ENCODE measurements around the gene SLN. TPM values are rescaled to one million over a fixed set of nuclear protein-coding genes. Genes with fewer than 3 reads are reported as not detected.

Gene SLN
- total RNA-seq, 4 donors from 2014 or later = 2.1 to 2.8 TPM; not detected in 2

DNA sequence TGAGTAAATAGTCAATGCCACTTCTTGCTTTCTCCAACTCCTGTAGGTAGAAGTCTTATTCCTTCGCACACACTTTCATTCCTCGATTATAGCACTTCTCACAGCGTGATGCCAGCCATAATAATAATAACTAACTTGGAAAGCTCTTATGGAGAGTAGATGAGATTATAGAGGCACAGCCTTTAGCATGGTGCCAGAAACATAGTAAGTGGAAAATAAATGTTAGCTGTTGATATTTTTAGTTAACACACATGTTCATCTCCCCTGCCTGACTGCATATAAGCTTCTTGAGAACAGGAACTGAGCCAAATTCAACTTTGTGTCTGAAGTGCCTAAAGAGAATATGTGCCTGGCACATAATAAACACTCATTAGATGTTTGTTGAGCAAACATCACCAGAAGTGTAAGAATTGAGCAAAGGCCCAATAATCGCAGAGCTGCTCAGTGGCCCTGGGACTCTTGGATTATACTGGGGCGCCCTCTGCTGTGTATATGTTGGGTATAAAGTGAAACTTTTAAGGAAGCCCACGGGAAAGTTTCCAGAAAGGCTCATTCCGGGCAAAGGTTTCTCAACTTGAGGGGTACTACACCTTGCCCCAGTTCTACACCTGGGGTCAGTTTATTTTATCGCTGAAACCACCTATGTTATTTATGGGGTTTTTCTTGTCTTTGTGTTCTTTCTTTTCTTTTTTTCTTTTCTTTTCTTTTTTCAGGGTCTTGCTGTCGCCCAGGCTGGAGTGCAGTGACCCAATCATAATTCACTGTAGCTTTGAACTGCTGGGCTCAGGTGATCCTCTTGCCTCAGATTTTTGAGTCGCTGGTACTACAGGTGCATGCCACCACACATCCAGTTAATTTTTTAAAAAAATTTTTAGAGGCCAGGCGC, 22.3 kb downstream of the SLN start:
- H3K4me3 ChIP-seq (ENCODE audit: low read depth, poor library complexity, severe bottlenecking) = no peak overlapping the region
- intact Hi-C loops (cut with DNase I; ENCODE audit: low total_unique reads) = no loop called here
- peak in 1 of 2 donors; percentile 62 for DNase-seq (ENCODE audit: low spot score in 2 of 2)
- 45 to 46% methylated on average over 11 of the region's 11 CpGs for WGBS, 2 donors
- TF ChIP-seq POLR2A (IDR thresholded peaks at IDR 0.05) = no peak
- TF ChIP-seq, protein P1, sequence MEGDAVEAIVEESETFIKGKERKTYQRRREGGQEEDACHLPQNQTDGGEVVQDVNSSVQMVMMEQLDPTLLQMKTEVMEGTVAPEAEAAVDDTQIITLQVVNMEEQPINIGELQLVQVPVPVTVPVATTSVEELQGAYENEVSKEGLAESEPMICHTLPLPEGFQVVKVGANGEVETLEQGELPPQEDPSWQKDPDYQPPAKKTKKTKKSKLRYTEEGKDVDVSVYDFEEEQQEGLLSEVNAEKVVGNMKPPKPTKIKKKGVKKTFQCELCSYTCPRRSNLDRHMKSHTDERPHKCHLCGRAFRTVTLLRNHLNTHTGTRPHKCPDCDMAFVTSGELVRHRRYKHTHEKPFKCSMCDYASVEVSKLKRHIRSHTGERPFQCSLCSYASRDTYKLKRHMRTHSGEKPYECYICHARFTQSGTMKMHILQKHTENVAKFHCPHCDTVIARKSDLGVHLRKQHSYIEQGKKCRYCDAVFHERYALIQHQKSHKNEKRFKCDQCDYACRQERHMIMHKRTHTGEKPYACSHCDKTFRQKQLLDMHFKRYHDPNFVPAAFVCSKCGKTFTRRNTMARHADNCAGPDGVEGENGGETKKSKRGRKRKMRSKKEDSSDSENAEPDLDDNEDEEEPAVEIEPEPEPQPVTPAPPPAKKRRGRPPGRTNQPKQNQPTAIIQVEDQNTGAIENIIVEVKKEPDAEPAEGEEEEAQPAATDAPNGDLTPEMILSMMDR (IDR thresholded peaks at IDR 0.05) = no peak

DNA sequence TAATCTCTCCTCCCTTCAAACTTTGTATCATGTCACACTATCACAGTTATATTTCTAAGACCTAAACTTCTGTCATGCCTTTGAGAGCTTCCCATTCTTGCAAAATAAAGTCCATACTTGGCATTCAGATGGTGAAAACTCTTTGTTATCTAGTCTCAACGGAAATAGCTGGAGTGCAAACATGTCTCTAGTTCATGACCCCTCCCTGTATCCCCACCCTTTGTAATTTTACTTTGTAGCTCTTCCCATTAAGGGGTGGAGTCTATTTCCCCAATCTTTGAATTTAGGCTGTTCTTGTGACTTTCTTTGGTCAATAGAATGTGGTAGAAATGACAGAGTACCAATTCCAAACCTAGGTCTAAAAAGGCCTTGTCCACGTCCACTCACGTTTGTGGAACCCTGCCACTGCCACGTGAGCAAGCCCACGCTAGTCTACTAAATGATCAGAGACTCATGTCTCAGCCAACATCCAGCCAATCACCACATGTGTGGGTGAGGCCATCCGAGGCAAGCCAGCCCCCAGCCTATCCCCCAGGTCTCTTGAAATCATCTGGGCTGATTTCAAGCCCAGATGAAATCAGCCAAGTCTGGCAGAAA, 23.4 kb downstream of the SLN start:
- TF ChIP-seq, protein P1 (IDR thresholded peaks at IDR 0.05) = no peak
- TF ChIP-seq POLR2A (IDR thresholded peaks at IDR 0.05) = no peak
- 54 to 66% methylated on average over 6 of the region's 6 CpGs for WGBS, 2 donors
- no peak overlapping the region for H3K4me3 ChIP-seq (ENCODE audit: low read depth, poor library complexity, severe bottlenecking)
- DNase-seq (ENCODE audit: low spot score in 2 of 2) = no peak
- intact Hi-C loops (cut with DNase I; ENCODE audit: low total_unique reads) = no loop called here

GRCh38 chr11:107683807-107684206, 28.0 kb downstream of the SLN start:
- no peak overlapping the region for H3K4me3 ChIP-seq (ENCODE audit: low read depth, poor library complexity, severe bottlenecking)
- 89 to 98% methylated on average over 2 of the region's 2 CpGs for WGBS, 2 donors
- no peak for TF ChIP-seq POLR2A (IDR thresholded peaks at IDR 0.05)
- TF ChIP-seq, protein P1 (IDR thresholded peaks at IDR 0.05) = no peak
- intact Hi-C loops (cut with DNase I; ENCODE audit: low total_unique reads) = no loop called here
- DNase-seq (ENCODE audit: low spot score in 2 of 2) = no peak

GRCh38 chr11:107683061-107683460, 28.8 kb downstream of the SLN start:
- H3K4me3 ChIP-seq (ENCODE audit: low read depth, poor library complexity, severe bottlenecking) = no peak overlapping the region
- intact Hi-C loops (cut with DNase I; ENCODE audit: low total_unique reads) = no loop called here
- TF ChIP-seq, protein P1 (IDR thresholded peaks at IDR 0.05) = no peak
- TF ChIP-seq POLR2A (IDR thresholded peaks at IDR 0.05) = no peak
- 76 to 79% methylated on average over 2 of the region's 2 CpGs for WGBS, 2 donors
- no peak for DNase-seq (ENCODE audit: low spot score in 2 of 2)

- intact Hi-C loops (cut with DNase I; ENCODE audit: low total_unique reads) = no loop called here
- no peak overlapping the region for H3K4me3 ChIP-seq (ENCODE audit: low read depth, poor library complexity, severe bottlenecking)
- no peak for TF ChIP-seq POLR2A (IDR thresholded peaks at IDR 0.05)
- TF ChIP-seq, protein P1 (IDR thresholded peaks at IDR 0.05) = no peak
- WGBS, 2 donors = 77 to 84% methylated on average over 5 of the region's 5 CpGs
- DNase-seq (ENCODE audit: low spot score in 2 of 2) = no peak
Observed at GRCh38 chr11:107682572-107682971, 29.3 kb downstream of the SLN start.
